ENCODE measurements around the gene NINJ2.
A peak's percentile ranks its signal among the peaks of the same experiment; 100 is the strongest.
"Not testable (repeated sequence)": the region's sequence is repeated elsewhere in the genome, so short reads cannot be mapped to it uniquely, and the experiment has no call there.

The NINJ2 gene

GRCh38 chr12:583251-583869 is 79.9 kb downstream of the NINJ2 start:
- Mint-ChIP-seq H3K27me3 (no peaks in the 10 kb centered on the region), H3K27ac (no peak overlapping the region), H3K36me3 (ENCODE audit: low read depth) (peaks cover under 1% of the 10 kb centered on the region), H3K4me1 (no peaks in the 10 kb centered on the region), H3K4me3 (no peak overlapping the region), H3K9me3 (peaks cover 1% of the 10 kb centered on the region)
- ATAC-seq (no peak), DNase-seq (no peak)

GRCh38 chr12:581746-582145 is 81.5 kb downstream of the NINJ2 start:
- Mint-ChIP-seq H3K9me3 (no peaks in the 10 kb centered on the region), H3K27me3 (no peaks in the 10 kb centered on the region), H3K27ac (no peak overlapping the region), H3K36me3 (ENCODE audit: low read depth) (no peaks in the 10 kb centered on the region), H3K4me3 (no peak overlapping the region), H3K4me1 (peaks cover 3% of the 10 kb centered on the region)
- no peak for ATAC-seq
- DNase-seq: no peak

- Mint-ChIP-seq H3K36me3 (ENCODE audit: low read depth) (no peaks in the 10 kb centered on the region), H3K9me3 (no peaks in the 10 kb centered on the region), H3K4me3 (no peak overlapping the region), H3K4me1 (peaks cover 5% of the 10 kb centered on the region), H3K27me3 (no peaks in the 10 kb centered on the region), H3K27ac (no peak overlapping the region)
- DNase-seq: no peak
- ATAC-seq: no peak
Observed at GRCh38 chr12:581321-581720, 81.9 kb downstream of the NINJ2 start.

- H3K27ac Mint-ChIP-seq: no peak overlapping the region
- H3K9me3 Mint-ChIP-seq: no peaks in the 10 kb centered on the region
- H3K27me3 Mint-ChIP-seq: no peaks in the 10 kb centered on the region
- peaks cover 9% of the 10 kb centered on the region for H3K4me1 Mint-ChIP-seq
- ATAC-seq (no peak), DNase-seq (no peak)
- no peaks in the 10 kb centered on the region for H3K36me3 Mint-ChIP-seq (ENCODE audit: low read depth)
- H3K4me3 Mint-ChIP-seq: no peak overlapping the region
Observed at GRCh38 chr12:580813-581212, 82.4 kb downstream of the NINJ2 start.

DNA sequence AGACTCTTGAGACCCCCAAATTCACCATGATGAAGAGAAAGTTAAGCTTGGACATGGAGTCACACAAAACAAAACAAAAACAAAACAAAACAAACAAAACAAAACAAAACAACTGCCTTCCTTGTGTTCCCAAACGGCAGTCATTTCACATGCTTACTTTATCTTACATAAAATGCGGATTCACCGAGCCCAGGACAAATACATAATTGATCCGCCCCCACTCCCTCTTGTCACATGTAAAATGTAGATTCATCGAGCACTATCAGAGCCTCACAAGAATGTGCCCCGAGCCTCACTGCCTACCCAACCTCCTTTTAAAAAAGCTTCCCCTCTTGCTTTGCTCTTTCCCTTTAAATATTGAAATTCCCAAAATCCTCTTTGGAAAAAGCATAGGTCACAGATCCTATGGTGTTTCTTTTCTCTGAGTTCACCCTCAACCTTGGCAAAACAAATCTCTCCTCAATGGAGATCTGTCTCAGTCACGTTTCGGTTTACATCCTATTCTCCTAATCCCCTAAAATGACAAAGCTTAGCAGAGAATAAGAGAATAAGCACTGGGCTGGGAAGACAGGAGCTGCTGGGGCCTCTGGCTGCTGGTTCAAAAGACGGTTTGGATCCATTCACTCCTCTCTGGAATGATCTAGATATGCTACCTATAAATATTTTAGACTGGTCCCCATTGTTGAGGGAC is 83.7 kb downstream of the NINJ2 start:
- DNase-seq (no peak), ATAC-seq (no peak)
- Mint-ChIP-seq H3K4me1 (peaks cover 21% of the 10 kb centered on the region), H3K27me3 (no peaks in the 10 kb centered on the region), H3K9me3 (no peaks in the 10 kb centered on the region), H3K36me3 (ENCODE audit: low read depth) (no peaks in the 10 kb centered on the region), H3K27ac (no peak overlapping the region), H3K4me3 (no peak overlapping the region)

DNA sequence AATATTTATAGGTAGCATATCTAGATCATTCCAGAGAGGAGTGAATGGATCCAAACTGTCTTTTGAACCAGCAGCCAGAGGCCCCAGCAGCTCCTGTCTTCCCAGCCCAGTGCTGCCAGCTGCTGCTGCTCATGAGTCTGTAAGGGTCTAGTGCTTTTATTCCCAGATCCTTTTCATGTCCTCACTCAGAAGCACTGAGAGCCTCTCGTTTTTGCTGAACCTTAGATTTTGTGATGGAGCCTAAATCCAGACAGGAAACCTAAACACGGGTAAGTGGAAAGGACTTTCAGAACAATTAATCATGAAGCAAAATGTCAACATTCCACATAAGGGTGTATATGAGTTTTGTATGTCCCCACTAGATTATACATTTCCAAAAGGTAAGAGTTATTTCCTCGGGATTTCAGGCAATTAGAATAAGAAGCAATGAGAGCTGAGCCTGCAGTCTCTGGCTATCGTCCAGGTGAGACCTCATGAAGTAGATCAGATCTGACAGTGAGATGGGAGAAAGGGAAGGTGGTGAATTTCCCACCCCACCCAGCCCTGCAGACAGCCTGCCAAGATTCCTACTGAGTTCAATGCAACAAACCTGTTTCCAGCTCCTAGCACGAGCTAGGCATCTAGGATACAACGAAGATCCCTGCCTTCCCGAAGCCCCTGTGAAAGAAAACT is 84.4 kb downstream of the NINJ2 start:
- no peaks in the 10 kb centered on the region for H3K36me3 Mint-ChIP-seq (ENCODE audit: low read depth)

DNA sequence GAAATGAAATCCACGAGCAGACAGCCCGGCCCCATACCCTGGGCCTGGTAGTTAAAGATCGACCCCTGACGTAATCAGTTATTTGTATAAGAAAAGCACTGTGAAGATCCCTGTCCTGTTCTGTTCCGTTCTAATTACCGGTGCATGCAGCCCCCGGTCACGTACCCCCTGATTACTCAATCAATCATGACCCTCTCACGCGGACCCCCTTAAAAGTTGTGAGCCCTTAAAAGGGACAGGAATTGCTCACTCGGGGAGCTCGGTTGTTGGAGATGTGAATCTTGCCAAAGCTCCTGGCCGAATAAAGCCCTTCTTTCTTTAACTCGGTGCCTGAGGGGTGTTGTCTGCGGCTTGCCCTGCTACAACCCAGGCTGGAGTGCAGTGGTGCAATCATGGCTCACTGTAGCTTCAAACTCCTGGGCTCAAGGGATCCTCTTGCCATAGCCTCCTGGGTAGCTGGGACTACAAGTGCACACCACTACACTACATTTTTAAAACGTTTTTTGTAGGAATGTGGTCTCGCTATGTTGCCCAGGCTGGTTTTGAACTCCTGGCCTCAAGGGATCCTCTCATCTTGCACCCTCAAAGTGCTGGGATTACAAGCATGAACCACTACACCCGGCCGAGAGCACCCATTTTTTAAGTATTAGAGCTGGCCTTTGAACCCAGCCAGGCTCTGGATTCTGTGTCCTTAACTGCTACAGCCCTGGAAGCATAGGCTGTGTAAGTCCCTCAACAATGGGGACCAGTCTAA is 85.1 kb downstream of the NINJ2 start:
- not testable (repeated sequence) for H3K27me3 Mint-ChIP-seq; ATAC-seq; H3K36me3 Mint-ChIP-seq (ENCODE audit: low read depth); H3K4me3 Mint-ChIP-seq; H3K27ac Mint-ChIP-seq; H3K9me3 Mint-ChIP-seq; DNase-seq
- H3K4me1 Mint-ChIP-seq: peaks cover 27% of the 10 kb centered on the region

More for the DNA sequence above, 84.4 kb downstream of the NINJ2 start:
- ATAC-seq: no peak
- Mint-ChIP-seq H3K27me3 (no peaks in the 10 kb centered on the region), H3K9me3 (no peaks in the 10 kb centered on the region), H3K4me1 (peaks cover 24% of the 10 kb centered on the region), H3K4me3 (no peak overlapping the region), H3K27ac (no peak overlapping the region)
- DNase-seq: no peak

DNA sequence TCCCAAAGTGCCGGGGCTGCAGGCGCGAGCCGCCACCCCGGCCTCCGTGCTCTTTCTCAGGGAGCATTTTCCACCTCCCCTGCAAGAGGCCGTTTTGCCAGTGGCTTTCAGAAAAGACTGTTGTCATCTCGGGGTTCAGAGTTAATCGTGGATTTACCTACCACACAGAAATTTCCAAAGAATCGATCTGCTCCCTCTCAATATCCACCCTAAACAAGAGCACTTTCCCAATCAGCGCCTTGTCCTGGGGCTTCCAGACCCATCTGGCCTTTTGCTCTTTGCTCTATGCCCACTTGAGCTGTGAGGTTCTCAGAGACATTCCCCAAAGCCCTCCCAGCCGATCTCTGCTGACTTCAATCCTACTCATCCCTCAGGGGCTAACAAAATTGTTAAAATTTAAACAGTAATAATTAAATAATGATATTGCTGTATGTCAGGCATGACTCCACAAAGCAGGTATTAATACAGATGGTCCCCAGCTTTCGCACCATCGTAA is 86.6 kb downstream of the NINJ2 start:
- no peak for ATAC-seq
- Mint-ChIP-seq H3K9me3 (no peaks in the 10 kb centered on the region), H3K36me3 (ENCODE audit: low read depth) (no peaks in the 10 kb centered on the region), H3K27ac (peak overlapping the region; percentile 73), H3K4me1 (peaks cover 40% of the 10 kb centered on the region), H3K27me3 (no peaks in the 10 kb centered on the region), H3K4me3 (no peak overlapping the region)
- DNase-seq: no peak

DNA sequence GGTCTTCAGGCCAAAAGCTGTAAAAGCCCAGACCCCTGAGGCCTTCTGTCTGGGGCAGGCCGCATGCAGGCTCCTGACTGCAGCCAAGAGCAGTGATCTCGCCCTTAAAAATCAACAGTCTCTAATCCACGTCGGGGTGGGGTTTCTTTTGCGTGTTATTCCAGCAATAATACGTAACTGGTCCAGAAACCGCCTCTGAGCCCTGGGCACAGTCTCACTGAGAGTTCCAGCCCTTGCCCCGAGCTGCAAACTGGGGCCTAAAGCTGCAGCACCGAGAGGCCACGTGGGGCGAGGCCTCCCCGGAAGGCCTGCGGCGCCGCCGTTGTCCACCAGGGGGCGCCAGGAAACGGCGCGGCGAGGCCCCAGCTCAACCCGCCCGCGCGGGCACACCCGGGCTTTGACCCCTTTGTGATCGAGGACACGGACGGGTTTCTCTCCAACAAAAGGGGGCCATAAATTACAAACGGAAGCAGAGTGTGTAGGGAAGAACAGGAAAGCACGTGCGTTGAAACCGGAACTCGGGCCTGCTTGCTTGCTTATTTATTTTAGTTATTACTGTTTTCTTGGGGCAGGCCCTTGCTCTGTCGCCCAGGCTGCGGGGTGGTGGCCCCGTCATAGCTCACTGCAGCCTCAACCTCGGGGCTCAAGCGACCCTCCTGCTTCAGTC is 87.2 kb downstream of the NINJ2 start:
- peak; percentile 93 for DNase-seq
- ATAC-seq: peak; percentile 79
- no peak overlapping the region for H3K4me3 Mint-ChIP-seq
- no peaks in the 10 kb centered on the region for H3K9me3 Mint-ChIP-seq
- H3K27me3 Mint-ChIP-seq: no peaks in the 10 kb centered on the region
- peak overlapping the region; percentile 73 for H3K27ac Mint-ChIP-seq
- H3K36me3 Mint-ChIP-seq (ENCODE audit: low read depth): no peaks in the 10 kb centered on the region
- peaks cover 43% of the 10 kb centered on the region for H3K4me1 Mint-ChIP-seq

DNA sequence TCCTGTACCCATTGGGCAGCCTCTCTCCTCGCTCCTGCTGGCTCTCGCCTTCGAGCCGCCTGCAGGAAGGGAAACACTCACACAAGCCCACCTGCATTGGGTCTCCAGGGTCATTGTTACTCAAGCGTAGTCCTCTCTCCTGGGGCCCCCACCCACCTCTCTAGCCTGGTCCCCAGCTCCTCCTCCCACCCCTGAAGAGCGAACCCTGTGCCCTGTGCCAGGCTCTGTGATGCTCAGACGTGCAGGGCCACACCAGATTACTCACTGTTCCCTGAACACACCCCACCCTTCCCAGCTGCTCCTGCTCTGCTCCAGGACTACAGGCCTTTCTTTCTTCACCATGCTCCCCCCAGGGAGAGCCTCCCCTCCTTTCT is 88.1 kb downstream of the NINJ2 start:
- Mint-ChIP-seq H3K27me3 (no peaks in the 10 kb centered on the region), H3K4me1 (peaks cover 43% of the 10 kb centered on the region), H3K27ac (peak overlapping the region; percentile 73), H3K36me3 (ENCODE audit: low read depth) (no peaks in the 10 kb centered on the region), H3K9me3 (no peaks in the 10 kb centered on the region), H3K4me3 (no peak overlapping the region)
- DNase-seq (no peak), ATAC-seq (no peak)

DNA sequence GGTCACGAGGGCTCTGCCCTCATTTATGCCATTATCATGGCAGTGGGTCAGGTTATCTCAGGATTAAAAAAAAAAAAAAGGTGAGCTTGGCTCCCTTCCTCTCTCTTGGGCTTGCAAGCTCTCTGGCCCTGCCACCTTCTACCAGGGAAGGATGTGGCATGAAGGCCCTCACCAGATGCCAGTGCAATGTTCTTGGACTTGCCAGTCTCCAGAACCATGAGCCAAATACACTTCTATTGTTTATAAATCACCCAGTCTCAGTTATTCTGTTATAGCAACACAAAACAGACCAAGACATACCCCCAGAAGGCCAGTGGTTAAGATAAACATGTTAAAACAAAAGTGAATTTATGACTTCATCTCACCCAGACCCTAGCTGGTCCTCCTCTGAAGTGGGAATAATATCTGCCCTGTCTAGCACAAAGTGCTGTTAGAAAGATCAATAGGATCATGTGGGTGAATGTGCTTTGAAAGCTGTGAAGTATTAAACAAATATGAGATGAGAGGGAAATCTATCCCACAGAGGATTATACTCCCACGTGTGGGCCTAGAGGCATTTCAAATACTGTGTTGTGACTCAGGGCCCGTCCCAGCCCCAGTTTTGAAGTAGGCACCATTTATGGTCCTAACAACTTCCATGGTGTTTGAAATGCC is 88.6 kb downstream of the NINJ2 start:
- Mint-ChIP-seq H3K4me1 (peaks cover 46% of the 10 kb centered on the region), H3K27ac (peak overlapping the region; percentile 73)

DNA sequence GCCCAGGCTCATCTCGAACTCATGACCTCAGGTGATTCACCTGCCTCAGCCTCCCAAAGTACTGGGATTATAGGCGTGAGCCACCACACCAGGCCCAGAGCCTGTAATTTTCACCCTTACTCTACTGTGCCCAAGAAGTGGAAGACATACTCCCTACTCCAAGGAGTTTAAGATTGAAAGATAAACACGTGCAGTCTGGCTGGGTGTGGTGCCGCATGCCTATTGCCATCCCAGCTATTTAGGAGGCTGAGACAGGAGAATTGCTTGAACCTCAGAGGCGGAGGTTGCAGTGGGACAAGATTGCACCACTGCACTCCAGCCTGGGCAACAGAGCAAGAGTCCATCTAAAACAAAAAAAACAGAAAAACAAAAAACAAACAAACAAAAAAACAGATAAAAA is 90.0 kb downstream of the NINJ2 start:
- no peaks in the 10 kb centered on the region for H3K27me3 Mint-ChIP-seq
- no peak overlapping the region for H3K4me3 Mint-ChIP-seq
- no peaks in the 10 kb centered on the region for H3K9me3 Mint-ChIP-seq
- no peaks in the 10 kb centered on the region for H3K36me3 Mint-ChIP-seq (ENCODE audit: low read depth)
- ATAC-seq (no peak), DNase-seq (no peak)
- no peak overlapping the region for H3K27ac Mint-ChIP-seq
- H3K4me1 Mint-ChIP-seq: peaks cover 55% of the 10 kb centered on the region

More for the DNA sequence above, 88.6 kb downstream of the NINJ2 start:
- no peak for DNase-seq
- Mint-ChIP-seq H3K4me3 (no peak overlapping the region), H3K9me3 (no peaks in the 10 kb centered on the region), H3K27me3 (no peaks in the 10 kb centered on the region), H3K36me3 (ENCODE audit: low read depth) (no peaks in the 10 kb centered on the region)
- no peak for ATAC-seq

- peak; percentile 65 for ATAC-seq
- Mint-ChIP-seq H3K4me3 (no peak overlapping the region), H3K4me1 (peaks cover 56% of the 10 kb centered on the region), H3K36me3 (ENCODE audit: low read depth) (no peaks in the 10 kb centered on the region), H3K9me3 (no peaks in the 10 kb centered on the region), H3K27ac (peak overlapping the region; percentile 63), H3K27me3 (no peaks in the 10 kb centered on the region)
- DNase-seq: no peak
Observed at GRCh38 chr12:572532-572899, 90.7 kb downstream of the NINJ2 start.

Measured in activated naive CD8-positive, alpha-beta T cell treated with anti-CD3 and anti-CD28 coated beads, Interleukin-2, amount 50 U/mL, for 24 hours (primary cell).